Measurements from ENCODE around the gene LZTR1.

Gene LZTR1

DNA sequence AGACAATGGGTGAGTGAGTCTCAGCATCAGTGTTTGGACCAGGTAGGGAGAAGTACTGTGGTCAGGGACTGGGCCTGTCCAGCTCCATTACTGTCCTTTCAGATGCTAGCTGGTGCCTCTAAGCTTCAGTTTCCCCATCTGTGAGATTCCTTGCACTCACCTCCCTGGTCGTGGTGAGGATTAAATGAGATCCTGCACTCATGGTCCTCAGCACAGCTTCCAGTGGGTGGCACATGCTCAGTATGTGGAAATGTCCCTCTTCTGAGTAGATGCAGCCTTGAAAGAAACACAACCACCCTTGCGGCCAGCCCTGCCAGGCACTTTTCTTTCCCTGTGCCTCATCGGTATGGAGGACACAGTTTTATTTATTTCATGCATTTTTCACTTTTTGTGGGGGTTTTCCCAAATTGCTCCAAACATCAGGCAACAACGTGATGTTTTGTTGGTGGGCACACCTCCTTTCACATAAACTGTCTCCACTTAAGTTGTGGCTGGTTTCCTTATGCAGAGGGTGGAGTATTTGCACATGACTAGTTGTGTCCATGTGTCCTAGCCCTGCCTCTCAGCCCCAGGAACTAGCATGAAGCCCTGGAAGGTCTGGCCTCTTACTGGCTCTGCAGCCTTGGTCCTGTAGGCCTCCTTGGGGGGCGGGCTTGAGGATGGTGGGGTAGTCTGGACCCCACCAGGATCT, 1.1 kb downstream of the LZTR1 start:
- DNase-seq: no peak

DNA sequence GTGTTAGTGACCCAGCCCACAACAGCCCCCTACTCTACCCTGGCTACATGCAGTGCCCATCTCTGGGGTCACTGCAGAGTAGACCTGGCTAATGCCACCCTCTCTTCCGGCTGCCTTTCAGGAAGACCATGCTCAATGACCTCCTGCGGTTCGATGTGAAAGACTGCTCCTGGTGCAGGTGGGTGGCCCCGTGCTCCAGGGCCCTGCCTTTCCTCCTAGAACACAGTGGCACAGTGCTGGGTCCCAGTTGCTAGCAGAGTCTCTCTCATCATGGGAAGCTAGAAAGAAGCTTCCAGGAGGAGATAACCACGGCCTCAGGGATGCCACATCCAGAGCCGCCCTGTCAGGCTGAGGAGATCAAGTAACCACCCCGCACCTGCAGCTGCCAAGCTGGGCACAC, 3.6 kb downstream of the LZTR1 start:
- DNase-seq: no peak

DNA sequence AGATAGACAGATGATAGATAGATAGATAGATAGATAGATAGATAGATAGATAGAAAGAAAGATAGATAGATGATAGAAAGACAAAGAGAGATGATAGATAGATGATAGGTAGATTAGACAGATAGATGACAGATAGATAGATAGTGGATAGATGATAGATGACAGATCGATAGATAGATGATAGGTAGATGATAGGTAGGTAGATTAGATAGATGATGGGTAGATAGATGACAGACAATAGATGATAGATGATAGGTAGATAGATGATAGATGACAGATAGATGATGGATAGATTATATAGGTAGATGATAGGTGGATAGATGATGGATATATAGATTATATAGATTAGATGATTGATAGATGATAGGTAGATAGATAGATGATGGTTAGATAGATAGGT, 4.3 kb downstream of the LZTR1 start:
- no peak for DNase-seq

DNA sequence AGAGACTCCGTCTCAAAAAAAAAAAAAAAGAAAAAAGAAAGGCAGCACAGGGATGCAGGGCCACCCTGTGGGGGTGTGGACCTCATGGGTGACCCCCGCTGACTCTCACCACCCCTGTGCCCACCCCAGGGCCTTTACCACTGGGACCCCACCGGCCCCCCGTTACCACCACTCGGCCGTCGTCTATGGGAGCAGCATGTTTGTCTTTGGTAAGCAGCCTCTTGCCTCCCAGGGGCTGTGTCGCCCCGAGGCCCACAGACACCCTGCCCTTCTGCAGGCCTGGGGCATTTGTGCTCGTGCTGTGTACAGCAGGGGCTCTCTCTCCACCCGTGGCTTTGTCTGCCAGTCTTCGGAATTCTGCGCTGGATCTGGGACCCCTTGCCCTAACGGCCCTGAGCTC, 5.3 kb downstream of the LZTR1 start:
- DNase-seq: no peak

DNA sequence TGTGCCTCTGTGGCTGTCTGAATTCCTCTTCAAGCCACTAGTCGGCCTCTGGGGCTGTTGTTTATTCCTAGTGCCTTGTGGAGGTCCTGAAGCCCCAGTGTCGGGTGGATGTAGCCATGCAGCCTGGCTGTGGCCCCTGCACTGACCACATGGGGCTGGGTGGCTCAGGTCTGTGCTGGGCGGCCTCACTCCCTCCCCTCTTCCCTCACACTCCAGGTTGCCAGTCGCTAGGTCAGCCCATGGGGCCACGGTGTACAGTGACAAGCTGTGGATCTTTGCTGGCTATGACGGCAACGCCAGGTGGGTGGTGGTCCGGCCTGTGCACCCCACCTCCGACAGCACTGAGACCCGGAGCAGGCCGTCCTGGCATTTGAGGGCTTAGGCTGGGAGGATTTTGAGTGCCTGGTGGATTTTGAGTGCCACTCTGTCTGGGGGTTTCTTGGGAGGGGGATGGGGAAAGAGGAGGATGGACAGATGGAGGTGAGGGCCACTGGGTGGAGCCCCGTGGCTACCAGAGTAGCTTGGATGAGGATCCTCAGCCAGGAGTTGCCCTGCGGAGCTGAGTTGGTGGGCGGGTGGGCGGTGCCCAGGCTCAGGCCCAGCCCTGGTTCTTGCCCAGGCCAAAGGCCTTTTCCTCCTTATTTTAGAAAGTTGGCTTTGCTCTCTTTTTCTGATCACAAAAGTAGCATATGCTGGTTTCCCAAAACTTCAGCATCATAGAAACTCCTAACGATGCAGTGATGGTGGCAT, 6.7 kb downstream of the LZTR1 start:
- no peak for DNase-seq

DNA sequence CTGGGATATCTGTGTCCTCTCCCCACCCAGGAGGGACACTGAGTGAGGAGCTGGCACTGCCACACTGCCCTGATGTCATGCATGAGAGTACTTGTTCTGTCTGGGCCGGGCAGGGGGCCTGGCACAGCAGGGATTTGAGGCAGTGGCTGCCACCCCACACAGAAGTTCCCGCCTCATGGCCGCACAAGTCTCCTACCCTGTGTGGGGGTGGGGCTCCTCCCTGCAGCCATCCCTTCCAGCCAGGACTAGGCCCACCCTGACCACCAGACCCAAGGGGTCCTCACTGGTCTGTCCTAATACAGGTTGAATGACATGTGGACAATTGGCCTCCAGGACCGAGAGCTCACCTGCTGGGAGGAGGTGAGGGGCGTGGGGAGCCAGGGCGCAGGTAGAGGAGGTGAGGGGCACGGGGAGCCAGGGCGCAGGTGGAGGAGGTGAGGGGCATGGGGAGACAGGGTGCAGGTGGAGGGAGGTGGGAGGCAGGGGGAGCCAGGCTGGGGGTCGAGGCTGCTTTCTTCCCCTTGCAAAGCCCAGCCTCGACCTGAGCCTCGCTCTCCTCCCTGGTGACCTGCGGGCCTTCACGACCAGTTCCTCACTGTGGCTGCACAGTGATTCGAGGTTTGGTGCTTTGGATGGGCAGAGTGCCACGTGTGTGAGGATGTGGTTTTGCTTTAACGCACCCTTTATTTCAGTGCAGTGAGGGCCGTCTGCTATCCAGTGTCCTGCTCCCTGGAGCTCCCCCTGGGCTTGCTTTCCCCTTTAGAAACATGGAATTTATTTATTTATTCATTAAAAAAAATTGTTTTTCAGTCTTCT, 7.4 kb downstream of the LZTR1 start:
- DNase-seq: no peak

DNA sequence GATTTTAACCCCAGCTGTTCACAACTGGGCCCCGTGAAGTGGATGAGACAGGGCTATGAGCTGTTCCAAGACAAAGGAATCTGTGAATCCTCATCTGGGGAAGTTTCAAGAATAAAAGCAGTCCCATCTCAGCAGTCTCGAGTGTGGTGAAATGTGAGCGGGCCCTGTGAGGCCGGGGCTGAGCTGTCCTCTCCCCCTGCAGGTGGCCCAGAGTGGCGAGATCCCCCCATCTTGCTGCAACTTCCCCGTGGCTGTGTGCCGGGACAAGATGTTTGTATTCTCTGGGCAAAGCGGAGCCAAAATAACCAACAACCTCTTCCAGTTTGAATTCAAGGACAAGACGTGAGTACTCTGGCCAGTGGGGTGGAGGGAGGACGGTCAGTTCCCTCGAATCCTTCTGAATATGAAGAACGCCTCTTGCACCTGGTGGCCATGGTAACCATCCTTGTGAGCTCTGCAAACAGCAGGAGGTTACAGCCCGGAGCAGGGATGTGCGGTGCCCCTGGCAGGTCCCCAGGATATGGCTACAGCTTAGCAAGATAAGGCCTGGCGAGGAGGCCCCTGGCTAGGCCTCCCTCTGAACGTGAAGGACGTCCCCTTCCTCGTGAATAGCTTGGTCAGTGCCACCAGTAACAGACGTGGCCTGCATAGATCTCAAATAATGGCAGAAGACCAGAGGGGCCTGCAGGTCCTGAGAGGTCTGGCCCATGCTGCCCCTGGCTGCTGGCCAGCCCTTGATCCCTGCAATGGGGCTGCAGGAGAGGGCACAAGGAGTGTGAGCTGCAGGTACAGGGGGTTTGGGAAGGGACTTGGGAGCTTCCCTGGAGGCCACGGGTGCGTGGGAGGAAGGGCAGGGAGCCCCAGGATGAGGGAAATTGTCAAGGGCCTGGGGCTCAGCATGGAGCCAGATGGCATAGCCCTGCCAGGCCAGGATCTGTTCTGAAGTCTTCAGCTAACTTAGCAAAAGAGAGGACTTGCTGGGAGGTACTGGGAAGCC, 8.4 kb downstream of the LZTR1 start:
- DNase-seq: no peak

DNA sequence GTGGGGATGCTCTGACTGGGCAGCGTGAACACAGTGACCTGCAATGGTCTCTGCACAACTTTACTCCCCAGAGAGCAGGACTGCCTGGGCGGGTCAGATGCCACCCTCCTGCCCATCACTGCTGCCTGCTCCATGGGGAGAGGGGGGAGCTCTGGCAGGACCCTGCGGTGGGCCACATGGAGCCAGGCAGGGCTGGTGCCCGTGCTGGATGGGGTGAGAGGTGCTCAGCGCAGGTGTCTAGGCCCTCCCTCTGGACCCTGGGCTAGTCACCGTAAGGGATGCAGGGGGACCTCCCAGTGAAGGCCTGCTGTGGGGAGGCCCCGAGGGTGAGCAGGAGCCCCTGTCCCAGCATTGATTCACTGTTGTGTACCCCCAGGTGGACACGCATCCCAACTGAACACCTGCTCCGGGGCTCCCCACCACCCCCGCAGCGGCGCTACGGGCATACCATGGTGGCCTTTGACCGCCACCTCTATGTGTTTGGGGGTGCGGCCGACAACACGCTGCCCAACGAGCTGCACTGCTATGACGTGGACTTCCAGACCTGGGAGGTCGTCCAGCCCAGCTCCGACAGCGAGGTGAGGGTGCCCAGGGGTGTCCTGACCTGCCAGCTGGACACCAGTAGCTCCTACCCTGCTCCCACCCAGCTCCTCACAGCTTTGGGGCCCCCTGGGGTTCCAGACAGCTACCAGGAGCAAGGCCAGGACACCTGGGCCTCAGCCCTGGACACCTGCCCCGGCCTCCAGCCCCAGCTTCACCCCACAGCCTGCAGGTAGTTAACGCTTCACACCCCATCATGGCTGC, 9.4 kb downstream of the LZTR1 start:
- no peak for DNase-seq

DNA sequence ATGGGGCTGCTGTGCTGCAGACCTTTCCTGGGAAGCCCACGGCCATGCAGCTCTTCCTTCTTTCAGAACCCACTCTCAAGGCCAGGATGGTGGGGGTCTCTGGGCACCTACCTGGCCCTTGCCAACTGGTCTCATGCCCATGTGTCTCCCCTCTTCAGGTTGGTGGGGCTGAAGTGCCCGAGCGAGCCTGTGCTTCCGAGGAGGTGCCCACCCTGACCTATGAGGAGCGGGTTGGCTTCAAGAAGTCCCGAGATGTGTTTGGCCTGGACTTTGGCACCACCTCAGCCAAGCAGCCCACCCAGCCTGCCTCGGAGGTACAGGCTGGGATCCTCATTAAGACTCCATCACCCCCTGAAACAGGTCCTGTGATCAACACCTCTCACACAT, 10.0 kb downstream of the LZTR1 start:
- DNase-seq: no peak

DNA sequence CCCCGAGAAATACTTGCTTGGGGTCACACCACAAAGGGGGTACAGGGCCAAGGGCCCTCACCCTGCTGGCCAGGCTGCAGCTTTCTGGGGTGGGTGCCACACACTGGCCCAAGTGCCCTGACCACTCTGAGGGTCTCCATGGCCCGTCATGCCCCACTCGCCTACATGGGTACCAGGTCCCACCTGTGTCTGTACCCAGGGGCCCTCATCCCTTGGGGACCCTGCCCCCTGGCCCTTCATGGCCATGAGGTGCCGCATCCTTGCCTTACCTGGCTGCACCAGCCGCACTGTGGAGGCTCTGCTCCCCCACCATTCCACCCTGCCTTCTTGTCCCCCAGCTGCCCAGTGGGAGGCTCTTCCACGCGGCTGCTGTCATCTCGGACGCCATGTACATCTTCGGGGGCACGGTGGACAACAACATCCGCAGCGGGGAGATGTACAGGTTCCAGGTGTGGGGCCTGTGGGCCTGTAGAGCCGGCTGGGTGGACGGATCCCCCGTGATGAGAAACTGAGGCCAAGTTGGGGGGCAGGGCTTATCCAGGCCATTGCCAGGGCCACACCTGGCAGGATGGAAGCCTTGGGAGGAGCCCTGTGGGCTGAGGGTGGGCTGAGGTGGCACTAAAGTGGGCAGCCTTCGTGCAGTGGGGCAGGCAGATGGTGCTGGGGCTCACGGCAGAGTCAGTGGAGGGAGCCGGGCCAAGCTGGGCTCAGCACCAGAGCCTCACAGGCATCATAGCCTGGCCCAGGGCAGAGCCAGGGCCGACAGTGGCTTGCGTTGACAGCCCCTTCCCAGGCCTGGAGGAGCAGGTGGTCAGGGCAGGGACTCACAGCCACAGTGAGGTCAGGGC, 10.6 kb downstream of the LZTR1 start:
- DNase-seq: no peak

DNA sequence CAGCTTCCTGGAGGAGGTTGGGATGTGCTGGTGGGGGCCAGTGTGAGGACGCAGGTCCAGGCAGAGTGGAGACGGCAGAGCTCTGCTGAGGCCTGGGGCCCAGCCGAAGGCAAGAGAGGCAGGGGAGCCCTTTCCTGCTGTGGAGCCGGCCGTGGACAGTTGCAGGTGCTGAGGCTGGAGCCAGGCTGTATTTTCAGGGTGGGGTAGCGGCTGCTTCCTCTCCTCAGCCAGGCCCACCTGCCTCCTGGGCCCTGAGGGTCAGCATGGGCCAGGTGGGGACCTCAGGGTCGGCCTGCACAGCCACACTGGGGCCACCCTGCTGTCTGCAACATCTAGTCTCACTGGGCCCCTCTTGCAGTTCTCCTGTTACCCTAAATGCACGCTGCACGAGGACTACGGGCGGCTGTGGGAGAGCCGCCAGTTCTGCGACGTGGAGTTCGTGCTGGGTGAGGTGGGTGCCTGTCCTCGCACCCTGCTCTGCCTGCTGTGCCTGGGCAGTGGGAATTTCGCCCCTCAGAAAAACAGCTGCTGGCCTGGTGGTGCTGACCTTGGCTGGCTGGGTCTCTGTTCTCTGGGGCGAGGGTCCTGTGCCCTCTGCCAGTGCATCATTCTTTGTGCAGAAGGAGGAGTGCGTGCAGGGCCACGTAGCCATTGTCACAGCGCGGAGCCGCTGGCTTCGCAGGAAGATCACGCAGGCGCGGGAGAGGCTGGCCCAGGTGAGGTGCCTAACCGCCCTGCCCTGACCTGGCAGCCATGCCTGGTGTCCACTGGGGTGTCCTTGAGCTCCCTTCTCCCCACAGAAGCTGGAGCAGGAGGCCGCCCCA, 11.4 kb downstream of the LZTR1 start:
- DNase-seq: no peak

DNA sequence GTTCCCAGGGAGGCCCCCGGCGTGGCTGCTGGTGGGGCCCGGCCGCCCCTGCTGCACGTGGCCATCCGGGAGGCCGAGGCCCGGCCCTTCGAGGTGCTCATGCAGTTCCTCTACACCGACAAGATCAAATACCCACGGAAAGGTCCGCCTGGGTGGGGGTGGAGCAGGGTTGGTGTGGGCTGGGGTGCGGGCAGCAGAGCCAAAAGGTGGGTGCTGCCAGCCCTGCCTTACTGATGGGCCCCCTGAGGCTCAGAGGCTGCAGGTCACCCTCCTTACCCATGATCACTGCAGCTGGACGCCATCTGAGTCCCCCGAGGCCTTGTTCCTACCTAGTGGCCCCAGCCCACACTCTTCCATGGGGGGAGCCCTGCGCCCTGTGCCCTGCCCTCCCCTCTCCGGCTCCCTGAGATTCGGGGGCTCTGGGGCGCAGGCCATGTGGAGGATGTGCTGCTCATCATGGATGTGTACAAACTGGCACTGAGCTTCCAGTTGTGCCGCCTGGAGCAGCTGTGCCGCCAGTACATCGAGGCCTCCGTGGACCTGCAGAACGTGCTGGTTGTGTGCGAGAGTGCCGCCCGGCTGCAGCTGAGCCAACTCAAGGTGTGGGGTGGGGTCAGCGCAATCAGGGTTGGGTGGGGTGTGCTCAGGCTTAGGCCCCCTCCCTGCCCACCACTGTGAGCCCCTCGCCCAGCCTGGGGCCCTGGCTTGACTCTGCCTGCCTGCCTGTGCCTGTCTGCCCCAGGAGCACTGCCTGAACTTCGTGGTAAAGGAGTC, 12.2 kb downstream of the LZTR1 start:
- no peak for DNase-seq

DNA sequence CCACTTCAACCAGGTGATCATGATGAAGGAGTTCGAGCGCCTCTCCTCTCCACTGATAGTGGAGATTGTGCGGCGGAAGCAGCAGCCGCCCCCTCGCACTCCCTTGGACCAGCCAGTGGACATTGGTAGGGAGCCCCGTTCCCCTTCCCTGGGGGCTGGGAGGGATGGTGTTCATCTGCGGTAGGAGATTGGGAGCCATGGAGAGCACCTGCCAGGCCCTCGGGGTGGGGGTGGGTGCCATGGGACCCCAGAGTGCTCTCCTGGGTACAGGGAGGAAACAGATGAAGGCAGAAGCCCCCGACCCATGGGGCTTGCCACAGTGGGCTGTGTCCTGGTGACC, 12.8 kb downstream of the LZTR1 start:
- DNase-seq: no peak

DNA sequence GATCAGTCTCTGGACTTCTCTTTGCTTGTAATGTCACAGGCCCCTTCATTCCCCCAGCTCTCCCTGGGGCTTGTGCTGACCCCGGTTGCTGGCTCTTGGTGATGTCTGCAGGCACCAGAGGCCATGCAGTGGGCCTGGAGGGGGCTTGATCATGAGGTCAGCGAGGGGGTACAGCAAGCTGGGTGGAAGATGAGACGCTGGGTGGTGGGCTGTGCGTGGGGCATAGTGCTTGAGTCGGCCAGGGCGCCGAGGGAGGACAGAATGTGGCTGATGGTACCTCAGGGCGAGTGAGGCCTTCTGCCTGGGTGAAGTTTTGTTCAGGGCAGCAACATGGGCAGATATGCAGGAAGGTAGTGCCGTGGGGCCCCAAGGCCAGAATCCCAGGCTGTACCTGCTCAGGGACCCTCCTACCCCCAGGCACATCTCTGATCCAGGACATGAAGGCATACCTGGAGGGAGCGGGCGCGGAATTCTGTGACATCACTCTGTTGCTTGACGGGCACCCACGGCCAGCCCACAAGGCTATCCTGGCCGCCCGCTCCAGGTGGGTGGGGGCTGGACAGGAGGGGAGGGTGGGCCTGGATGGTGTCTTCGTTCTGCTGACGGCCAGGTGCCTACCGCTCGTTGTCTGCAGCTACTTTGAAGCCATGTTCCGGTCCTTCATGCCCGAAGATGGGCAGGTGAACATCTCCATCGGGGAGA, 13.4 kb downstream of the LZTR1 start:
- DNase-seq: no peak

DNA sequence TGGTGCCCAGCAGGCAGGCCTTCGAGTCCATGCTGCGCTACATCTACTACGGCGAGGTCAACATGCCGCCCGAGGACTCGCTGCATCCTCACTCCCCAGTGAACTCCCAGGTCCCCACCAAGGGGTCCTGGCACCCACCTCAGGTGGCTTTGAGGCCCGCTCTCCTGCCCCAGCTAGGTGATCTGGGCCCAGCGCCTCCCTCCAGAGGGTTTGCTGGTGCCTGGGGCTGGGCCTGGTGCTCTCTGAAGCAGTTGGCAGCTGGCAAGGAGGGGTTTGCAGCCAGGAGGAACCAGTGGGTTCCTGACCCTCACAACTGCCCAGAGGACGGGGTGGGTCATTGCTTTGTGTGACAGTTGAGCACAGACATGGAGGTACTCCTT, 13.9 kb downstream of the LZTR1 start:
- DNase-seq: no peak

DNA sequence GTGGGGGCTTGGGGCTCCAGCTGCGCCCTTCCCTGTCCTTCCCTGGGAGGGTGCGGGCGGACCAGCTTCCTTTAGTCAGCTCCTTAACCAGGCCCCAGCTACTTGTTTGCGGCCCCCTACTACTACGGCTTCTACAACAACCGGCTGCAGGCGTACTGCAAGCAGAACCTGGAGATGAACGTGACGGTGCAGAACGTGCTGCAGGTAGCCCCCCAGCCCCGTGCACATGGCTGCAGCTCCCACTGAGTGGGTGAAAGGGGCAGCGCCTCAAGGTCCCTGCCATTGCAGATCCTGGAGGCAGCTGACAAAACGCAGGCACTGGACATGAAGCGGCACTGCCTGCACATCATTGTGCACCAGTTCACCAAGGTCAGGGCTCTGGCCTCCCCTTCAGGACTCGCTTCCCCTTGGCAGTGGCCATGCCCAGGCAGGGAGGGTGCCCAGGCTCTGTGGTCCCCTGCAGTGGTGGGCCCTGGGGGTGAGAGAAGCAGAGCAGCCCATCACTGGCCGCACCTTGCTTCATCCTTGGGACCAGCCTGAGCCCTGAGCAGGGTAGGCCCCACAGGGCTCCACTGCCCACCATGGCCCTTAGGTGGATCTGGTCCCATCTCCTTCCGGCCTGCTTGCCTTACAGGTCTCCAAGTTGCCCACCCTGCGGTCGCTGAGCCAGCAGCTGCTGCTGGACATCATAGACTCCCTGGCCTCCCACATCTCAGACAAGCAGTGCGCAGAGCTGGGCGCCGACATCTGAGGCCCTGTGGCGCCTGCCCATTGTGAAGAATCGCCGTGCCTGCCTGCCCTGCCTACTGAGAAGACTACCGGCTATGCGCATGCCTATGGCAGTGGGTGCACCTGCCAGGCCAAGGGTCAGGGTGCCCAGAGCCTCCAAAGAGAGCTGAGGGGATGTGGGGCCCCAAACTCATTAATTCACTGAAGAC, 14.8 kb downstream of the LZTR1 start:
- DNase-seq: no peak

DNA sequence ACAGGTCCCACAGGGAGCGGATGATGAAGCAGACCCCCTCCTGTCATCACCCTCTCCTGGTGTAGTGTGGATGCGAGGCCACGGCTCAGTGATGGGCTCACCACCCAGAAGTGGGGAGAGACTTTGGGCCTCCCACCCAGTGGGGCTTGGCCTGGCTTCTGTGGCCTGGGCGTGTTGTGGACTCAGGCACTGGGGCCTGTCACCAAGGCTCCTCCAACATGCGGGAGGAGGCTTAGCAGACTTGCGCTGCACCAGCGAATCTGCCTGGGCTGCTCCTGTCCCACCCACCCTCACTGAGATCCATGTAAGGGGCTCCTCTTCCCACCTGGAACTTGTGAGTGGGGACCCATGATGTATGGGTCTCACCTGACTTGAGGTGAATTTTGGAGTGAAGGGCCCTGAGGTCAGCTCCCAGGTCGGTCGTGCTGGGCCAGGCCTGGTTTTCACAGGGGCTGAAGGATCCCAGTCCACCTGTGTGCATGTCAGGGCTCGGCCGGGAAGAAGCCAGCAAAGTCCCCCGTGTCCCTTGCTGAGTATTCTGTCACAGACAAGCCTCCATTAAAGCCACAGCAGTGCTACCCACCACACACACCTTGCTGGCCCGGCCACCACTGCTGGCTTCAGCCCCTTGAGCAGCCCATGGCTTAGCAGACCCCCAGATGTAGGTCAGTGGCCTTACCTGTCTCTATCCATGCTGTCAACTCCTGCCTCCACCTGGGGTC, 15.6 kb downstream of the LZTR1 start:
- no peak for DNase-seq
